Erythroblast (primary cell): Measurements from ENCODE around the gene TTLL8.

Experiments used
- GATA1 ChIP-seq: IDR thresholded peaks from 2 replicates; pipeline ENCODE4 v1.6.1; 2011; ENCODE audit warnings: low read depth, mild to moderate bottlenecking, control low read depth, low read length, moderate library complexity
- POLR2A ChIP-seq: IDR thresholded peaks from 2 replicates; pipeline ENCODE4 v1.6.1; 2011; ENCODE audit warnings: mild to moderate bottlenecking, low read length

DNA sequence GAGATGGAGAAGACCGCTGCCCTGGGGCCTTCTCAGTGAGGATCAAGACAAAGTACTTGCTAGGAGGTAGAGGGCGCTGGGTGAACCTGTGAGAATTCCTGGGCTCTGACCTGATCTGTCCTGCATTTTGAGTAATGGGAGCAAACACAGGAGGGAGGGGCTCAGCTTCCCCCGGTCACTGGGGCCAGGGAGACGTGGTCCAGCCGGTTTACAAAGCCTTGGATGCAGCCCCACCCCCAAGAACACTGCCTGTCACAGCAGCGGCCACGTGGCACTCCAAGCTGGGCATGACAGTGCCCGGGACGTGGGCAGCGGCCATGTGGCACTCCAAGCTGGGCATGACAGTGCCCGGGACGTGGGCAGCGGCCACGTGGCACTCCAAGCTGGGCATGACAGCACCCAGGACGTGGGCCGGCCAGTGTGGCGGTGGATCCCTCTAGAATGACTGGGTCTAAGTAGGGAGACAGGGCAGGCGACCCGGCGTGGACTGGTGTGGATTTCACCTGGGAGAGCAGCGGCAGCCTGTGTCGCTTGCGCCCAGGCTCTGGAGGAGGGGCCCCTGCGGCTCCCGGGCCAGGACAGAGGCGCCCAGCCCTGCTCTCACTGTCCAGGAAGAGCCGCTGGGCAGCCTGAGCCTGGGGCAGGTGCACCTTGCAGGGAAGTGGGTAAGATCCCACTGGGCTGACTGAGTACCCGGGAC lies 2.5 kb upstream of the TTLL8 start:
- TF ChIP-seq POLR2A (no peak), GATA1 (no peak)
